Osteoblast (primary cell): ENCODE results near the gene IL16. TPM values are rescaled to one million over a fixed set of nuclear protein-coding genes. Genes with fewer than 3 reads are reported as not detected.

Source experiments
- DNase-seq: peaks from one replicate; pipeline ENCODE4 v3.0.0; 2011; ENCODE audit warnings: low spot score, mixed read lengths; ENCODE audit not compliant: insufficient read length; ENCODE audit errors: missing footprints
- H2AFZ ChIP-seq: 2 replicates; pipeline ENCODE4 v1.6.0; 2011; ENCODE audit warnings: mild to moderate bottlenecking, low read length
- H3K27ac ChIP-seq: 2 replicates; pipeline ENCODE4 v1.5.1; 2011; ENCODE audit warnings: mild to moderate bottlenecking, low read depth, low read length, moderate library complexity
- H3K27me3 ChIP-seq: 2 replicates; pipeline ENCODE4 v1.6.0; 2012; ENCODE audit warnings: mild to moderate bottlenecking, control low read depth, inconsistent platforms, low read length, moderate library complexity; ENCODE audit not compliant: insufficient read depth
- H3K36me3 ChIP-seq: 2 replicates; pipeline ENCODE4 v1.5.1; 2011; ENCODE audit warnings: mild to moderate bottlenecking, low read length, control low read depth, moderate library complexity; ENCODE audit not compliant: insufficient read depth
- H3K4me1 ChIP-seq: 2 replicates; pipeline ENCODE4 v1.5.1; 2011; ENCODE audit warnings: mild to moderate bottlenecking, low read length, control low read depth, moderate library complexity; ENCODE audit not compliant: insufficient read depth
- H3K4me2 ChIP-seq: 2 replicates; pipeline ENCODE4 v1.6.0; 2011; ENCODE audit warnings: mild to moderate bottlenecking, low read length; ENCODE audit not compliant: insufficient read depth
- H3K4me3 ChIP-seq: fragments of 200-600 bp; sonication (generic); 3 replicates; pipeline ENCODE4 v1.5.1; 2012; ENCODE audit warnings: mild to moderate bottlenecking, low read length, inconsistent platforms; ENCODE audit not compliant: insufficient read depth
- H3K79me2 ChIP-seq: 2 replicates; pipeline ENCODE4 v1.6.0; 2012; ENCODE audit warnings: mild to moderate bottlenecking, low read length, control low read depth, inconsistent platforms; ENCODE audit not compliant: insufficient read depth
- H3K9me3 ChIP-seq: 2 replicates; pipeline ENCODE4 v1.5.1; 2011; ENCODE audit warnings: low read depth, low read length, control low read depth
- H4K20me1 ChIP-seq: 2 replicates; pipeline ENCODE4 v1.6.0; 2012; ENCODE audit warnings: mild to moderate bottlenecking, low read length, control low read depth; ENCODE audit not compliant: insufficient read depth
- CTCF ChIP-seq: IDR thresholded peaks from 2 replicates; pipeline ENCODE4 v1.5.1; 2011; ENCODE audit warnings: mild to moderate bottlenecking, low read depth, low read length, moderate library complexity; ENCODE audit errors: extremely low read depth
- total RNA-seq: library from RNA; depleted of rRNA; stranded (reverse); fragments of >200 nt; gene quantifications from 2 replicates; pipeline ENCODE4 v1.2.3, GENCODE V29; 2012

The IL16 gene
- total RNA-seq, 1 donor, result 6.5 TPM

- Histone ChIP-seq H2AFZ (peak overlapping the region; percentile 39), H3K27me3 (no peaks in the 10 kb centered on the region), H3K4me1 (peaks cover 27% of the 10 kb centered on the region), H3K4me2 (peak overlapping the region; percentile 49), H3K9me3 (no peaks in the 10 kb centered on the region), H4K20me1 (no peaks in the 10 kb centered on the region), H3K36me3 (no peaks in the 10 kb centered on the region), H3K27ac (peak overlapping the region; percentile 43), H3K79me2 (no peaks in the 10 kb centered on the region), H3K4me3 (no peak overlapping the region)
- peak; percentile 87 for DNase-seq
- TF ChIP-seq CTCF, result peak; percentile 30
Measured at GRCh38 chr15:81163961-81164800, 32.5 kb upstream of the IL16 start.

GRCh38 chr15:81165535-81165934, 31.1 kb upstream of the IL16 start:
- Histone ChIP-seq H3K4me1 (peaks cover 22% of the 10 kb centered on the region), H3K4me3 (no peak overlapping the region), H3K79me2 (no peaks in the 10 kb centered on the region), H2AFZ (no peak overlapping the region), H3K36me3 (no peaks in the 10 kb centered on the region), H3K27me3 (no peaks in the 10 kb centered on the region), H3K27ac (no peak overlapping the region), H4K20me1 (no peaks in the 10 kb centered on the region), H3K4me2 (no peak overlapping the region), H3K9me3 (no peaks in the 10 kb centered on the region)
- TF ChIP-seq CTCF, result no peak
- DNase-seq, result no peak

GRCh38 chr15:81166636-81167305, 29.9 kb upstream of the IL16 start:
- no peaks in the 10 kb centered on the region for H3K9me3 ChIP-seq
- H2AFZ ChIP-seq, result no peak overlapping the region
- no peak overlapping the region for H3K4me2 ChIP-seq
- no peaks in the 10 kb centered on the region for H3K79me2 ChIP-seq
- no peak for TF ChIP-seq CTCF
- DNase-seq, result no peak
- H3K27ac ChIP-seq, result no peak overlapping the region
- no peak overlapping the region for H3K4me3 ChIP-seq
- H3K36me3 ChIP-seq, result no peaks in the 10 kb centered on the region
- no peaks in the 10 kb centered on the region for H4K20me1 ChIP-seq
- H3K27me3 ChIP-seq, result no peaks in the 10 kb centered on the region
- peaks cover 17% of the 10 kb centered on the region for H3K4me1 ChIP-seq

GRCh38 chr15:81168131-81168526, 28.6 kb upstream of the IL16 start:
- no peak for TF ChIP-seq CTCF

More at GRCh38 chr15:81168131-81168526, 28.6 kb upstream of the IL16 start:
- no peak for DNase-seq
- Histone ChIP-seq H3K27ac (no peak overlapping the region), H3K4me1 (peaks cover 17% of the 10 kb centered on the region), H3K9me3 (no peaks in the 10 kb centered on the region), H3K36me3 (no peaks in the 10 kb centered on the region), H3K4me2 (no peak overlapping the region), H2AFZ (no peak overlapping the region), H3K79me2 (no peaks in the 10 kb centered on the region), H4K20me1 (no peaks in the 10 kb centered on the region), H3K4me3 (no peak overlapping the region), H3K27me3 (no peaks in the 10 kb centered on the region)
